ENCODE measurements around the gene VSIG2.

The VSIG2 gene

DNA sequence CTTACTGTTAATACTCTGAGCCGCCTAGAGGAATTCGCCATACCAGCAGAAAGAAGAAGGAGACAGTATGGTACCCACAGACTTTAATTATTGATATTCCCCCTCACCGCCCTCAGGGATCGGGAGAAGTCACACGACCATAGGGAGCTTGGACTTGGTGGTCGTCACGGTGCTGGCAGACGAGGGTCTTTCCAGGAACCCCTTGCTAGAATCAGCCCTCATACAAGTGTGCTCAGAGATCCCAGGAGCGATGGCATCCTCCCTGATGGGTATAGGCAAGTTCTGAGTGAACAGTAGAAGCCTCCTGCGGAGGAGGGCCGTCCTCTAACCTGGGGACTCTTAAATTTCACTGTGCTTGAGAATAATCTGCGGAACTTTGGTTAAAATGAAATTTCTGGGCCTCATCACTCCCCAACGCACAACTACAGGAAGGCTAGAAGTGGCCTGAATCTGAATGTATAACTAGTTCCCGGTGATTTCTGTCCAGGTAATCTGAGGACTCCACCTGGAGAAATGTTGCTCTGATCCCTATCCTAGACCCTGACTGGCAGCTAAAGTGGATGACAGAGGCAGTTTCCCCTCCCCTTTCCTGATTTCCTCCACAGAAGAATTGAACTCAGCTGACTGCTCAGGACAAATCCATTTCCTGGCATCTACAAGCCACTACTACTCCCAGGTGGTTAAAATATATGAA is 4.5 kb downstream of the VSIG2 start:
- no peak for DNase-seq

DNA sequence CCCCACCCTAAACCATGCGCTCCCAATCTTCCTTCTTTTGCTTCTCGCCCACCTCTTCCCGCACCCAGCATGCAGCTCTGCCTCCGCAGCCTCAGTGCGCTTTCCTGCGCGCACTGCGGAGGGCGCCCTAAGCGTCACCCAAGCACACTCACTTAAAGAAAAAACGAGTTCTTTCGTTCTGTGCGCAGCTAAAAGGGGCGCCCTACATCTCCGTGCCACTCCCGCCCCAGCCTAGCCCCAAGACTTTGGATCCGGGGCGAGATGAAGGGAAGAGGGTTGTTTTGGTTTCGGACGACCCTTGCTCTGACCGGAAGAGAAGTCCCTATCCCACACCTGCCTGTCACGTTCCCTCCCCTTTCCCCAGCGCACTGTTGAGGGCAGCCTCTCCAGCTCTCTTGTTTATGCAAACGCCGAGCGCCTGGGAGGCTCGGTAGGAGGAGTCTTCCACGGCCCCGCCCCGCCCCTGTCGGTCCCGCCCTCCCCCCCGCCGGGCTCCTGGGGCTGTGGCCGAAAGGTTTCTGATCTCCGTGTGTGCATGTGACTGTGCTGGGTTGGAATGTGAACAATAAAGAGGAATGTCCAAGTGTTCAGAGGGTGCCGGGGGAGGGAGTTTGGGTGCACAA is 5.3 kb downstream of the VSIG2 start:
- DNase-seq: no peak

DNA sequence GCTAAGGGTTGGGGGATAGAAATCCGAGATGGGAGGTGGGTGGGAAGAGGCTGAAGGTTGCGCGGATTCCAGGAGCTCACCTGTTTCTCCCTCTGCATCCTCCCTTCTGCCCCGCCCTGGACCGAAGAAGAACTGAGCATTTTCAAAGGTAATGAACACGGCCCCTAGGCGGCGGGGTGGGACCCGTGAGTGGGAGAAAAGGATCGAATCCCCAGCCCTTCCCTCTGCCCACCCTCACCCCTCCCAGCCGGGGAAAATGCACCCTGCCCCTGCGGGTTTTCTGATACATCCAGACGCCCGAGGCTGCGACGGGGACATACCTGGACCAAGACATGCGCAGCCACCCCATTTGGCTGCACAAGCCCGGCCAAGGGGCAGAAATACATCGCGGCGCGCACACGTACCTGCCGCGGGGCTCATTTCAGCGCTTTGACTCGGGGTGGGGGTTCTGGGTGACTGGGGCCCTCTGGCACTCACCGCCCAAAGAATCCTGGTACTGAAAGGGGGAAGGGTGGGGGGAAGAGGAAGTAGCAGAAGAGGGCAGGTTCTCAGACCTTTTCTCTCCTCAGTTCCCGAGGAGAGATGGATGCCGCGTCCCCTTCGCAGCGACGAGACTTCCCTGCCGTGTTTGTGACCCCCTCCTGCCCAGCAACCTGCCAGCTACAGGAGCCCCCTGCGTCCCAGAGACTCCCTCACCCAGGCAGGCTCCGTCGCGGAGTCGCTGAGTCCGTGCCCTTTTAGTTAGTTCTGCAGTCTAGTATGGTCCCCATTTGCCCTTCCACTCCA is 6.0 kb downstream of the VSIG2 start:
- no peak for DNase-seq

- DNase-seq: no peak
Measured at GRCh38 chr11:124745270-124745834, 6.7 kb downstream of the VSIG2 start.

DNA sequence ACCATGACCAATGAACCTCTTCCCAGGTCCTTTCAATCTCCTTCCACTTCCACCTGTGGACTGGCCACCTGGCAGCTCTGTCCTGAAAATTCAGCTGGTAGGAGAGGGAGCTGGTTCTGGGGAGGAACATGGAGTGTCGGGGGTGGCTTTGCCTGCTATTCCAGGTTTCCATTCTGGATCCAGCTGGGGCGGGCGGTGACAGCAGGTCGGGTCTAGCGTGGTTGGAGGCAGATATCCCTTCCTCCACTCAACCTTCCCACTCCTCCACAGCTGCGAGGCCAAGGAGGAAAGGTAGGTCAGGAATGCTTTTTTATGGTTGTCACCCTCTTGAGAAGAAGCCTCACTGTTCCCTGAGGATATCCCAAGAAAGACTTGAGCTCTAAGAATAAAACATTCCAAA is 9.0 kb downstream of the VSIG2 start:
- DNase-seq: no peak

- DNase-seq: no peak
Measured at GRCh38 chr11:124742555-124742954, 9.5 kb downstream of the VSIG2 start.

- no peak for DNase-seq
Measured at GRCh38 chr11:124740277-124740882, 11.7 kb downstream of the VSIG2 start.

- DNase-seq: peak in 1 of 2 experiments; percentile 3
Measured at GRCh38 chr11:124739479-124740276, 12.4 kb downstream of the VSIG2 start, which contains the start of gene NRGN. NRGN (plus strand) TSS chr11:124739942; CDS start chr11:124740085, 143 bp downstream.

- no peak for DNase-seq
Measured at GRCh38 chr11:124738713-124739478, 13.2 kb downstream of the VSIG2 start.

- DNase-seq: no peak
Measured at GRCh38 chr11:124737638-124738305, 14.3 kb downstream of the VSIG2 start.

DNA sequence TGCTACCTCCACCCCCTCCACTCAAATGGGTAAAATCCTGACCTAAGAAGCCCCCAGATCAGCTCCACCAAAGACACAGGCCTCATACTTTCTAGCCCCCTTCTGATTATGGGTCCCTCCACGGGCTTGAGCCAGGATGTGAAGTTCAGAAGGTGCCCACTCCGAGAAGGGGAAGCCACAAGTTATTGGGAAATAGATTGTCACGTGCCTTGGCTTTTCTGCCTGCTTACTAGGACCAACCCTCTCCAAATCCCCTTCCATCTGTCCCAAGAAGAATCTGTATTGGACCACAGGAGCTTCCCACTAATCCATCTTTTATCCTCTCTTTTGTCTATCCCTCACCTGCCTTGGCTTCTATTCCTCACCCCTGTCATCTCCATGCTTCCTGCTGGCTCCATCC is 15.3 kb downstream of the VSIG2 start:
- DNase-seq: no peak

- DNase-seq: no peak
Measured at GRCh38 chr11:124732230-124732629, 19.8 kb downstream of the VSIG2 start.

DNA sequence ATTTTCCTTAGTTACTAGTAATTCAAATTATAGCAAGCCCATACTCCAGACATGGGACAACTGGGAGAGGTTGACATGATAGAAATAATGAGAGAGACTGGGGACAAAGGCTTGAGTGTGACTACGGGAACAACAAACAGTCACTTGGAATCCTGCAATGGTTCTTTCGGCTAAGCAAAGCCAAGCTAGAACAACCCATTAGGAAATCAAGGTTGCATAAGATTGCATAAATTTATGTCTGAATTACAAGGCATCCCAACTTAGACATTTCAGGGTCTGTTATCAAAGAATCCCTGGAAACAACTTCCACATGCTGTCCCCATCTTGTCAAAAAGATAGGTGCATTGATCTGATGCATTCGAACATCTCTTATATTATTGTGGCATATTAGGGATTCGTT is 22.5 kb downstream of the VSIG2 start:
- no peak for DNase-seq

DNA sequence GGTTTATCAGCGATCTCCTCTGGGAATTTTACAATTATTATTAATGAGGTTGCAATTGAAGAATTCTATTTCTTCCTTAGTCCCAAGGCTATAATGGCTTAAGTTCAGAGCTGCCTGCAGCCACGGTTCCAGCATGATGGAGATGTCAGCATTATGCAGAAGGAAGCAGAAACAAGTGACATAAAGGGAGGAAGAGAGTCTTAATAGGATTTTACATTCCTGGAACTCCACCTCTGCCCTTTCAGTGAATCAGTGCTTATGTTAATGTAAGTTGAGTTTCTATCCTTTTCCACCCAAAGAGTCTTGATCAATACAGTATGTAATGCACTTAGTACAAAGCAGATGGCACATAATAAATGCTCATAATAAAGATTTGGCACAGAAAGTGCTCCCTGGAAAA is 23.9 kb downstream of the VSIG2 start:
- DNase-seq: no peak

- no peak for DNase-seq
Measured at GRCh38 chr11:124727474-124727873, 24.6 kb downstream of the VSIG2 start.

DNA sequence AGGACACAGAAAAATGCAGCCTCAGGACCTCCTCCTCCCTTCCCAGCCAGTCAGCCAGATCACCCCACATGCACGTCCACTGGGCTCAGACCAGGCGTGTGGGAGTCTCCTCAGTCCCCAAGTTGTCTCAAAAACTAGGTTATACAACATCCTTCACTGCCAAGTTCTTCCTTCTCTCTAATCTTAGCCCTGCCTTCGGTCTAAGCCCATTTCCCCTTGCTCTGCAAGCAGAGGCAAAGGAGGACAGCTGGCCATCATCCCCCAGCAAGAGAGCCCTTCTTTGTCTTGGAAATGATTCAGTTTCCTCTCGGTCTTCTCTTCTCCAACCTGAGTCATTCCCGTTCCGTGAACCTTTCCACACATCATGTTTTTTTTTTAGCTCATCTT is 26.3 kb downstream of the VSIG2 start:
- no peak for DNase-seq

GRCh38 chr11:124724979-124725718 is 26.9 kb downstream of the VSIG2 start:
- no peak for DNase-seq

GRCh38 chr11:124722176-124722575 is 29.9 kb downstream of the VSIG2 start:
- DNase-seq: no peak

GRCh38 chr11:124719534-124719933 is 32.5 kb downstream of the VSIG2 start:
- no peak for DNase-seq

DNA sequence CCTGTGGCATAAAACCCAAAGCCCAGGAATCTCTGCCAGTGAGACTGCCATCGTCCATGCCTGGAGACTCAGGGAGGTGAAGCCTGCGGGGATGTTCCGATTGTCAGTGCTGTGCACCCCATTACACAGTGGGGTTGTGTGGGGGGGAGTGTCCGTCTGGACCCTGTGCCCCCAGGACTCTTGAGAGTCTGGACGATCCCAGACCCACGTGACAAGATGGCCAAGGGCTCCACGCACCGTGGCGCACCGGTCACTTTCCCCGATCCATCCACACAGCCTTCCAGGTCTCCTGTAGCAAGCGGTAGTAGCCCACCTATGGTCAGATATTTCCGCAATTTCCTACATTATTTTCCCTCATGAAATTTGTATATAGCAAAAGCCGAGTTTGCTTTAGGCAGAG is 33.3 kb downstream of the VSIG2 start:
- DNase-seq: no peak
